ENCODE measurements around the gene SH2D1B.

GRCh38 chr1:162407539-162407938 is 4.4 kb downstream of the SH2D1B start:
- TF ChIP-seq, protein P1, sequence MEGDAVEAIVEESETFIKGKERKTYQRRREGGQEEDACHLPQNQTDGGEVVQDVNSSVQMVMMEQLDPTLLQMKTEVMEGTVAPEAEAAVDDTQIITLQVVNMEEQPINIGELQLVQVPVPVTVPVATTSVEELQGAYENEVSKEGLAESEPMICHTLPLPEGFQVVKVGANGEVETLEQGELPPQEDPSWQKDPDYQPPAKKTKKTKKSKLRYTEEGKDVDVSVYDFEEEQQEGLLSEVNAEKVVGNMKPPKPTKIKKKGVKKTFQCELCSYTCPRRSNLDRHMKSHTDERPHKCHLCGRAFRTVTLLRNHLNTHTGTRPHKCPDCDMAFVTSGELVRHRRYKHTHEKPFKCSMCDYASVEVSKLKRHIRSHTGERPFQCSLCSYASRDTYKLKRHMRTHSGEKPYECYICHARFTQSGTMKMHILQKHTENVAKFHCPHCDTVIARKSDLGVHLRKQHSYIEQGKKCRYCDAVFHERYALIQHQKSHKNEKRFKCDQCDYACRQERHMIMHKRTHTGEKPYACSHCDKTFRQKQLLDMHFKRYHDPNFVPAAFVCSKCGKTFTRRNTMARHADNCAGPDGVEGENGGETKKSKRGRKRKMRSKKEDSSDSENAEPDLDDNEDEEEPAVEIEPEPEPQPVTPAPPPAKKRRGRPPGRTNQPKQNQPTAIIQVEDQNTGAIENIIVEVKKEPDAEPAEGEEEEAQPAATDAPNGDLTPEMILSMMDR (IDR thresholded peaks at IDR 0.05), result no peak
- no peak for TF ChIP-seq ZFX (IDR thresholded peaks at IDR 0.05; ENCODE audit: borderline replicate concordance)
